ENCODE data around the gene B4GAT1. TPM values are rescaled to one million over a fixed set of nuclear protein-coding genes. Genes with fewer than 3 reads are reported as not detected.

Gene B4GAT1
- 26.4 TPM in 2 replicates for polyA plus RNA-seq (2012; rRNA removed)
- 18.3 and 23.9 TPM in 2 replicates for polyA plus RNA-seq (2012; cell fraction: cytosol; rRNA removed)
- 17.6 and 20.1 TPM in 2 replicates for polyA plus RNA-seq (2012; cell fraction: nucleus; rRNA removed)

DNA sequence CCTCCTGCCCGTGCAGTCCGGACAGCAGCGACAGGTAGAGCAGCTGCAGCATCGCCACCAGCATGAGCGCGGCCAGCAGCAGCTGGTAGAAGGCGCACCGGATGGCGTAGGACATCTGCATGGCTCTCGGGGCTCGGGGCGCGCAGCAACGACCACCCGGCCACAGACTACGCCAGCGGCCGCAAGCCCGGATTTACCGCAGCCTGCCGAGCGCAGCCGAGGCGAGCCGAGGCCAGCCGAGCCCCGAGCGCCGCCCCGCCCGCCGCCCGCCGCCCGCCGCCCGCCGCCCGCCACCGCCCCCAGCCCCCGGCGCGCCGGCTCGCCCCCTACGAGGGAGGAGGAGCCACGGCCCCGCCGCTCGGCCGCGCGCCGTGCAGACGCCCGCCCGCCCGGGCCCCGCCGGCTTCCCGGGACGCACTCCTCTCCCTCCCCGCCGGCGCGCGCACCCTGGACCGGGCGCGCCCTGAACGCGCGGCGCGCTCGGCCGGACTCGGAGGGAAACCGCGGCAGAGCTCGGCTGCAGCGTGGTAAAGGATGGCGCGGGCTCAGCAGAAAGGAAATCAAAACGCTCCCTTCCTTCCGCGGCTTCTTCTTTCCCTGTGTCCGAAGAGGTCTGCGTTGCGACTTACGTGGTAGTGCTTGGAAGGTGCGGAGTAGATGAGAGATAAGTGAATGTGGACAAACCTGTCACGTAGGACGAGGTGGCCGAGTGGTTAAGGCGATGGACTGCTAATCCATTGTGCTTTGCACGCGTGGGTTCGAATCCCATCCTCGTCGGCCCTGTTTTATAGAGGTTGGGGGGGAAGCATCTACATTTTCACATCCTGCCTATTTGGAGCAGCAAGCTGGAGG is at the start of gene B4GAT1:
B4GAT1 (minus strand) TSS at position 205 of the 852 bp plus-strand sequence; CDS start at position 121, 84 bp downstream.
- Histone ChIP-seq H2AFZ (ENCODE audit: low read depth) (peak within 1 kb of the TSS; percentile 79), H3F3A (replicated peaks; ENCODE audit: insufficient read depth) (peaks cover 19% of the 10 kb centered on the region), H3K4me3 (ENCODE audit: low read depth in 2 of 2, low read length in 1 of 2) (peak within 1 kb of the TSS; percentile 65 to 80), H3K4me2 (peak within 1 kb of the TSS; percentile 96), H4K20me1 (ENCODE audit: insufficient read depth) (no peaks in the 10 kb centered on the region), H3K27ac (ENCODE audit: low read depth in 2 of 2, low read length in 1 of 2) (peak within 1 kb of the TSS; percentile 57 to 94), H3K9ac (peak within 1 kb of the TSS; percentile 83), H3K36me3 (replicated peaks in 1 of 2; ENCODE audit: control insufficient read depth in 1 of 2, insufficient read depth in 2 of 2, low read length in 1 of 2) (peaks cover 0 to 8% of the 10 kb centered on the region in 2 experiments), H3K27me3 (ENCODE audit: insufficient read depth) (no peaks in the 10 kb centered on the region), H3K4me1 (ENCODE audit: control insufficient read depth in 1 of 2, insufficient read depth in 2 of 2, low read depth in 1 of 2, low read length in 1 of 2) (peaks cover 24 to 37% of the 10 kb centered on the region in 2 experiments; a peak in 3 of 4 replicates), H3K9me2 (no peaks in the 10 kb centered on the region), H3K9me3 (no peaks in the 10 kb centered on the region), H3K79me2 (ENCODE audit: insufficient read depth) (peaks cover 21% of the 10 kb centered on the region)
- ChIA-PET POLR2A (interaction anchor here (0.6 to 3.8 kb wide), 4 partner anchors 15 to 95 kb away, joined by 3 to 19 read pairs (median 4); no protein-coding TSS in a partner anchor), CTCF (interaction anchor here (1.0 to 6.6 kb wide), 8 partner anchors 10 to 61 kb away, joined by 3 to 62 read pairs (median 9); partner anchors contain the start of gene RIN1)
- 2% methylated on average over 32 of the region's 101 CpGs for WGBS (ENCODE audit: low lambda C conversion rate)
- DNase-seq: peak; percentile 93
- TF ChIP-seq MXI1 (IDR thresholded peaks at IDR 0.05; ENCODE audit: low read depth, low read length) (peak; percentile 50; the same call in 1 of the 2 replicates), GABPA (IDR thresholded peaks at IDR 0.05; ENCODE audit: low read depth) (peak; percentile 16; the same call in 1 of the 2 replicates), TEAD4 (IDR thresholded peaks at IDR 0.05; ENCODE audit: borderline replicate concordance, insufficient read depth) (peak; percentile 89), GATA2 (CRISPR knock-in tag; IDR thresholded peaks at IDR 0.05) (peak; percentile 51; the same call in 1 of the 2 replicates), FOXM1 (IDR thresholded peaks at IDR 0.05; ENCODE audit: low read depth) (no peak), RFX5 (IDR thresholded peaks at IDR 0.05; ENCODE audit: low read length) (no peak), ELF1 (IDR thresholded peaks at IDR 0.05) (no peak), NFIC (IDR thresholded peaks at IDR 0.05; ENCODE audit: borderline replicate concordance) (no peak), EZH2phosphoT487 (IDR thresholded peaks at IDR 0.05; ENCODE audit: borderline replicate concordance, low read depth) (no peak), JUND (IDR thresholded peaks at IDR 0.05) (no peak), RXRA (IDR thresholded peaks at IDR 0.05; ENCODE audit: borderline replicate concordance, low read depth) (no peak), POLR2AphosphoS5 (IDR thresholded peaks at IDR 0.05; ENCODE audit: low read depth, low read length) (peak; percentile 30; the same call in 1 of the 2 replicates), EP300 (IDR thresholded peaks at IDR 0.05; ENCODE audit: borderline replicate concordance in 1 of 2, low read depth in 1 of 2, low read length in 1 of 2) (no peak; a peak in 1 of 4 replicates), TCF12 (IDR thresholded peaks at IDR 0.05) (no peak; the same call in 1 of the 2 replicates)
- TF ChIP-seq, protein P1, sequence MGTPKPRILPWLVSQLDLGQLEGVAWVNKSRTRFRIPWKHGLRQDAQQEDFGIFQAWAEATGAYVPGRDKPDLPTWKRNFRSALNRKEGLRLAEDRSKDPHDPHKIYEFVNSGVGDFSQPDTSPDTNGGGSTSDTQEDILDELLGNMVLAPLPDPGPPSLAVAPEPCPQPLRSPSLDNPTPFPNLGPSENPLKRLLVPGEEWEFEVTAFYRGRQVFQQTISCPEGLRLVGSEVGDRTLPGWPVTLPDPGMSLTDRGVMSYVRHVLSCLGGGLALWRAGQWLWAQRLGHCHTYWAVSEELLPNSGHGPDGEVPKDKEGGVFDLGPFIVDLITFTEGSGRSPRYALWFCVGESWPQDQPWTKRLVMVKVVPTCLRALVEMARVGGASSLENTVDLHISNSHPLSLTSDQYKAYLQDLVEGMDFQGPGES (IDR thresholded peaks at IDR 0.05; ENCODE audit: low read depth, low read length): no peak
- TF ChIP-seq, protein P2, sequence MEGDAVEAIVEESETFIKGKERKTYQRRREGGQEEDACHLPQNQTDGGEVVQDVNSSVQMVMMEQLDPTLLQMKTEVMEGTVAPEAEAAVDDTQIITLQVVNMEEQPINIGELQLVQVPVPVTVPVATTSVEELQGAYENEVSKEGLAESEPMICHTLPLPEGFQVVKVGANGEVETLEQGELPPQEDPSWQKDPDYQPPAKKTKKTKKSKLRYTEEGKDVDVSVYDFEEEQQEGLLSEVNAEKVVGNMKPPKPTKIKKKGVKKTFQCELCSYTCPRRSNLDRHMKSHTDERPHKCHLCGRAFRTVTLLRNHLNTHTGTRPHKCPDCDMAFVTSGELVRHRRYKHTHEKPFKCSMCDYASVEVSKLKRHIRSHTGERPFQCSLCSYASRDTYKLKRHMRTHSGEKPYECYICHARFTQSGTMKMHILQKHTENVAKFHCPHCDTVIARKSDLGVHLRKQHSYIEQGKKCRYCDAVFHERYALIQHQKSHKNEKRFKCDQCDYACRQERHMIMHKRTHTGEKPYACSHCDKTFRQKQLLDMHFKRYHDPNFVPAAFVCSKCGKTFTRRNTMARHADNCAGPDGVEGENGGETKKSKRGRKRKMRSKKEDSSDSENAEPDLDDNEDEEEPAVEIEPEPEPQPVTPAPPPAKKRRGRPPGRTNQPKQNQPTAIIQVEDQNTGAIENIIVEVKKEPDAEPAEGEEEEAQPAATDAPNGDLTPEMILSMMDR (IDR thresholded peaks at IDR 0.05): no peak
- TF ChIP-seq, protein P3, sequence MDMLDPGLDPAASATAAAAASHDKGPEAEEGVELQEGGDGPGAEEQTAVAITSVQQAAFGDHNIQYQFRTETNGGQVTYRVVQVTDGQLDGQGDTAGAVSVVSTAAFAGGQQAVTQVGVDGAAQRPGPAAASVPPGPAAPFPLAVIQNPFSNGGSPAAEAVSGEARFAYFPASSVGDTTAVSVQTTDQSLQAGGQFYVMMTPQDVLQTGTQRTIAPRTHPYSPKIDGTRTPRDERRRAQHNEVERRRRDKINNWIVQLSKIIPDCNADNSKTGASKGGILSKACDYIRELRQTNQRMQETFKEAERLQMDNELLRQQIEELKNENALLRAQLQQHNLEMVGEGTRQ (IDR thresholded peaks at IDR 0.05; ENCODE audit: borderline replicate concordance, low read depth, low read length): no peak
- TF ChIP-seq, protein P4, sequence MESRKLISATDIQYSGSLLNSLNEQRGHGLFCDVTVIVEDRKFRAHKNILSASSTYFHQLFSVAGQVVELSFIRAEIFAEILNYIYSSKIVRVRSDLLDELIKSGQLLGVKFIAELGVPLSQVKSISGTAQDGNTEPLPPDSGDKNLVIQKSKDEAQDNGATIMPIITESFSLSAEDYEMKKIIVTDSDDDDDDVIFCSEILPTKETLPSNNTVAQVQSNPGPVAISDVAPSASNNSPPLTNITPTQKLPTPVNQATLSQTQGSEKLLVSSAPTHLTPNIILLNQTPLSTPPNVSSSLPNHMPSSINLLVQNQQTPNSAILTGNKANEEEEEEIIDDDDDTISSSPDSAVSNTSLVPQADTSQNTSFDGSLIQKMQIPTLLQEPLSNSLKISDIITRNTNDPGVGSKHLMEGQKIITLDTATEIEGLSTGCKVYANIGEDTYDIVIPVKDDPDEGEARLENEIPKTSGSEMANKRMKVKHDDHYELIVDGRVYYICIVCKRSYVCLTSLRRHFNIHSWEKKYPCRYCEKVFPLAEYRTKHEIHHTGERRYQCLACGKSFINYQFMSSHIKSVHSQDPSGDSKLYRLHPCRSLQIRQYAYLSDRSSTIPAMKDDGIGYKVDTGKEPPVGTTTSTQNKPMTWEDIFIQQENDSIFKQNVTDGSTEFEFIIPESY (IDR thresholded peaks at IDR 0.05; ENCODE audit: borderline replicate concordance, low read depth): no peak
- TF ChIP-seq, protein P5, sequence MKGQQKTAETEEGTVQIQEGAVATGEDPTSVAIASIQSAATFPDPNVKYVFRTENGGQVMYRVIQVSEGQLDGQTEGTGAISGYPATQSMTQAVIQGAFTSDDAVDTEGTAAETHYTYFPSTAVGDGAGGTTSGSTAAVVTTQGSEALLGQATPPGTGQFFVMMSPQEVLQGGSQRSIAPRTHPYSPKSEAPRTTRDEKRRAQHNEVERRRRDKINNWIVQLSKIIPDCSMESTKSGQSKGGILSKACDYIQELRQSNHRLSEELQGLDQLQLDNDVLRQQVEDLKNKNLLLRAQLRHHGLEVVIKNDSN (IDR thresholded peaks at IDR 0.05; ENCODE audit: borderline replicate concordance, low read depth): no peak
- TF ChIP-seq, protein P6, sequence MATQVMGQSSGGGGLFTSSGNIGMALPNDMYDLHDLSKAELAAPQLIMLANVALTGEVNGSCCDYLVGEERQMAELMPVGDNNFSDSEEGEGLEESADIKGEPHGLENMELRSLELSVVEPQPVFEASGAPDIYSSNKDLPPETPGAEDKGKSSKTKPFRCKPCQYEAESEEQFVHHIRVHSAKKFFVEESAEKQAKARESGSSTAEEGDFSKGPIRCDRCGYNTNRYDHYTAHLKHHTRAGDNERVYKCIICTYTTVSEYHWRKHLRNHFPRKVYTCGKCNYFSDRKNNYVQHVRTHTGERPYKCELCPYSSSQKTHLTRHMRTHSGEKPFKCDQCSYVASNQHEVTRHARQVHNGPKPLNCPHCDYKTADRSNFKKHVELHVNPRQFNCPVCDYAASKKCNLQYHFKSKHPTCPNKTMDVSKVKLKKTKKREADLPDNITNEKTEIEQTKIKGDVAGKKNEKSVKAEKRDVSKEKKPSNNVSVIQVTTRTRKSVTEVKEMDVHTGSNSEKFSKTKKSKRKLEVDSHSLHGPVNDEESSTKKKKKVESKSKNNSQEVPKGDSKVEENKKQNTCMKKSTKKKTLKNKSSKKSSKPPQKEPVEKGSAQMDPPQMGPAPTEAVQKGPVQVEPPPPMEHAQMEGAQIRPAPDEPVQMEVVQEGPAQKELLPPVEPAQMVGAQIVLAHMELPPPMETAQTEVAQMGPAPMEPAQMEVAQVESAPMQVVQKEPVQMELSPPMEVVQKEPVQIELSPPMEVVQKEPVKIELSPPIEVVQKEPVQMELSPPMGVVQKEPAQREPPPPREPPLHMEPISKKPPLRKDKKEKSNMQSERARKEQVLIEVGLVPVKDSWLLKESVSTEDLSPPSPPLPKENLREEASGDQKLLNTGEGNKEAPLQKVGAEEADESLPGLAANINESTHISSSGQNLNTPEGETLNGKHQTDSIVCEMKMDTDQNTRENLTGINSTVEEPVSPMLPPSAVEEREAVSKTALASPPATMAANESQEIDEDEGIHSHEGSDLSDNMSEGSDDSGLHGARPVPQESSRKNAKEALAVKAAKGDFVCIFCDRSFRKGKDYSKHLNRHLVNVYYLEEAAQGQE (IDR thresholded peaks at IDR 0.05; ENCODE audit: low read depth, low read length): peak; percentile 29; the same call in 1 of the 2 replicates

All from SK-N-SH (cell line).